Myocyte (in vitro differentiated cells): Measurements from ENCODE around the gene UNC5B. TPM values are rescaled to one million over a fixed set of nuclear protein-coding genes. Genes with fewer than 3 reads are reported as not detected.
"Not testable (repeated sequence)": the region's sequence is repeated elsewhere in the genome, so short reads cannot be mapped to it uniquely, and the experiment has no call there.

Experiments used
- DNase-seq: peaks from one replicate; pipeline ENCODE4 v3.0.0-alpha.2; 2012; ENCODE audit warnings: low read depth
- total RNA-seq: library from RNA; depleted of rRNA; stranded (reverse); fragments of >200 nt; gene quantifications from 2 replicates; pipeline ENCODE4 v1.2.3, GENCODE V29; 2014

The UNC5B gene
- total RNA-seq, 1 donor from 2014 or later: 3.6 TPM

GRCh38 chr10:71209352-71209715 is 3.0 kb upstream of the UNC5B start:
- DNase-seq: no peak

- no peak for DNase-seq
These were observed 2.4 kb upstream of the UNC5B start for GRCh38 chr10:71209731-71210541.

- DNase-seq: no peak
These were observed 1.9 kb upstream of the UNC5B start for GRCh38 chr10:71210542-71210871.

GRCh38 chr10:71211053-71211452 is 1.3 kb upstream of the UNC5B start:
- DNase-seq: no peak

- no peak for DNase-seq
These were observed 524 bp upstream of the UNC5B start for GRCh38 chr10:71211775-71212317.

GRCh38 chr10:71213127-71213621 is 804 bp downstream of the UNC5B start:
- DNase-seq: peak; percentile 36

- DNase-seq: peak; percentile 27
These were observed 1.5 kb downstream of the UNC5B start for GRCh38 chr10:71213761-71214440.

GRCh38 chr10:71214641-71215559 is 2.5 kb downstream of the UNC5B start:
- no peak for DNase-seq

GRCh38 chr10:71216363-71216695 is 4.0 kb downstream of the UNC5B start:
- no peak for DNase-seq

- DNase-seq: no peak
These were observed 4.4 kb downstream of the UNC5B start for GRCh38 chr10:71216751-71217265.

- DNase-seq: no peak
These were observed 5.1 kb downstream of the UNC5B start for GRCh38 chr10:71217266-71218045.

- DNase-seq: no peak
These were observed 5.8 kb downstream of the UNC5B start for GRCh38 chr10:71218046-71218650.

- DNase-seq: no peak
These were observed 6.3 kb downstream of the UNC5B start for GRCh38 chr10:71218651-71219050.

- DNase-seq: not testable (repeated sequence)
These were observed 7.0 kb downstream of the UNC5B start for GRCh38 chr10:71219236-71219917.

- no peak for DNase-seq
These were observed 7.7 kb downstream of the UNC5B start for GRCh38 chr10:71219918-71220688.

GRCh38 chr10:71220689-71221540 is 8.5 kb downstream of the UNC5B start:
- DNase-seq: no peak

GRCh38 chr10:71221586-71222202 is 9.3 kb downstream of the UNC5B start:
- no peak for DNase-seq
